DND-41 (cell line): ENCODE results near the gene NME1.

Experiments used
- ATAC-seq: fragments of 200-7000 bp; cut with Tn5 transposase; 3 replicates; pipeline ENCODE4 v1.9.1; 2021; ENCODE audit warnings: low read depth; ENCODE audit not compliant: insufficient read depth
- DNase-seq: peaks from one replicate; pipeline ENCODE4 v3.0.0-alpha.2; 2020
- H2AFZ ChIP-seq: 2 replicates; pipeline ENCODE4 v1.6.0; 2012; ENCODE audit warnings: low read depth, low read length
- H3K27ac ChIP-seq: 2 replicates; pipeline ENCODE4 v1.5.1; 2012; ENCODE audit warnings: low read length, inconsistent platforms
- H3K27me3 ChIP-seq: fragments of 200-600 bp; sonication (generic); 2 replicates; pipeline ENCODE4 v1.6.0; 2012; ENCODE audit warnings: low read length, mild to moderate bottlenecking, inconsistent platforms; ENCODE audit not compliant: insufficient read depth, poor library complexity
- H3K36me3 ChIP-seq: 2 replicates; pipeline ENCODE4 v1.5.1; 2012; ENCODE audit warnings: low read length, inconsistent platforms; ENCODE audit not compliant: insufficient read depth
- H3K4me1 ChIP-seq: 2 replicates; pipeline ENCODE4 v1.5.1; 2012; ENCODE audit warnings: mild to moderate bottlenecking, low read length; ENCODE audit not compliant: insufficient read depth
- H3K4me2 ChIP-seq: 2 replicates; pipeline ENCODE4 v1.6.0; 2012; ENCODE audit warnings: mild to moderate bottlenecking, moderate library complexity, low read length, inconsistent platforms; ENCODE audit not compliant: insufficient read depth
- H3K4me3 ChIP-seq, 2 experiments: fragments of 200-600 bp in 1 of 2; shearing (Covaris generic) in 1 of 2; 2 replicates each; pipeline ENCODE4 v1.5.1; 2012 to 2016; ENCODE audit warnings: inconsistent platforms in 2 of 2, low read length in 2 of 2, mild to moderate bottlenecking in 2 of 2, low read depth in 1 of 2, moderate library complexity in 1 of 2
- H3K79me2 ChIP-seq: 2 replicates; pipeline ENCODE4 v1.6.0; 2012; ENCODE audit warnings: low read length, inconsistent platforms; ENCODE audit not compliant: insufficient read depth
- H3K9ac ChIP-seq: 2 replicates; pipeline ENCODE4 v1.6.0; 2012; ENCODE audit warnings: low read depth, mild to moderate bottlenecking, inconsistent platforms, low read length, moderate library complexity
- H3K9me3 ChIP-seq: 2 replicates; pipeline ENCODE4 v1.5.1; 2012; ENCODE audit warnings: low read length, moderate library complexity, mild to moderate bottlenecking, inconsistent platforms; ENCODE audit not compliant: insufficient read depth, severe bottlenecking
- H4K20me1 ChIP-seq: 2 replicates; pipeline ENCODE4 v1.6.0; 2012; ENCODE audit warnings: low read length; ENCODE audit not compliant: insufficient read depth
- CTCF ChIP-seq: IDR thresholded peaks from 2 replicates; pipeline ENCODE4 v1.5.1; 2012; ENCODE audit warnings: borderline replicate concordance, low read length, moderate library complexity, mild to moderate bottlenecking; ENCODE audit not compliant: poor library complexity, severe bottlenecking; ENCODE audit errors: extremely low read depth
- EZH2 ChIP-seq: IDR thresholded peaks from 3 replicates; pipeline ENCODE4 v1.6.1; 2012; ENCODE audit warnings: borderline replicate concordance, low read depth, mild to moderate bottlenecking, moderate library complexity, low read length, inconsistent platforms; ENCODE audit not compliant: severe bottlenecking

The NME1 gene

GRCh38 chr17:51150932-51151331 lies 2.4 kb upstream of the NME1 start:
- Histone ChIP-seq H4K20me1 (no peaks in the 10 kb centered on the region; the same call in 1 of the 2 replicates), H3K4me3 (no peak overlapping the region), H3K9ac (no peak overlapping the region), H3K27ac (no peak overlapping the region), H3K27me3 (no peaks in the 10 kb centered on the region), H3K4me2 (no peak overlapping the region), H2AFZ (no peak overlapping the region), H3K4me1 (peaks cover 26% of the 10 kb centered on the region), H3K36me3 (peaks cover 6% of the 10 kb centered on the region; the same call in 1 of the 2 replicates), H3K79me2 (peaks cover 25% of the 10 kb centered on the region), H3K9me3 (no peaks in the 10 kb centered on the region)
- ATAC-seq (no peak), DNase-seq (no peak)
- TF ChIP-seq EZH2 (no peak), CTCF (no peak)

GRCh38 chr17:51152766-51153209 lies 571 bp upstream of the NME1 start:
- DNase-seq, result no peak

GRCh38 chr17:51154176-51154575 lies 817 bp downstream of the NME1 start:
- Histone ChIP-seq H3K4me1 (peaks cover 26% of the 10 kb centered on the region), H3K4me3 (peak overlapping the region; percentile 46 to 86), H3K9ac (peak overlapping the region; percentile 68), H3K27me3 (no peaks in the 10 kb centered on the region), H2AFZ (peak overlapping the region; percentile 92), H3K9me3 (no peaks in the 10 kb centered on the region), H4K20me1 (no peaks in the 10 kb centered on the region; the same call in 1 of the 2 replicates), H3K27ac (peak overlapping the region; percentile 74), H3K36me3 (peaks cover 36% of the 10 kb centered on the region), H3K79me2 (peaks cover 57% of the 10 kb centered on the region), H3K4me2 (peak overlapping the region; percentile 80)
- DNase-seq (no peak), ATAC-seq (no peak)
- TF ChIP-seq EZH2, result no peak
- no peak for TF ChIP-seq CTCF

More at GRCh38 chr17:51152766-51153209, 571 bp upstream of the NME1 start:
- peaks cover 26% of the 10 kb centered on the region for H3K4me1 ChIP-seq
- H3K27me3 ChIP-seq, result no peaks in the 10 kb centered on the region
- peak overlapping the region; percentile 75 for H3K4me2 ChIP-seq
- H3K36me3 ChIP-seq, result peaks cover 25% of the 10 kb centered on the region; the same call in 1 of the 2 replicates
- peak overlapping the region; percentile 16 to 86; a peak in 3 of 4 replicates for H3K4me3 ChIP-seq
- H3K27ac ChIP-seq, result peak overlapping the region; percentile 82
- H3K9me3 ChIP-seq, result no peaks in the 10 kb centered on the region
- H4K20me1 ChIP-seq, result no peaks in the 10 kb centered on the region; the same call in 1 of the 2 replicates
- TF ChIP-seq EZH2 (no peak), CTCF (no peak)
- ATAC-seq, result peak; percentile 1; the same call in 1 of the 3 replicates
- peaks cover 44% of the 10 kb centered on the region for H3K79me2 ChIP-seq
- peak overlapping the region; percentile 61 for H3K9ac ChIP-seq
- peak overlapping the region; percentile 94 for H2AFZ ChIP-seq

- Histone ChIP-seq H3K27ac (no peak overlapping the region), H3K79me2 (peaks cover 57% of the 10 kb centered on the region), H3K4me1 (peaks cover 26% of the 10 kb centered on the region), H3K9ac (no peak overlapping the region), H3K4me3 (peak overlapping the region in 1 of 2 experiments; percentile 86; a peak in 2 of 4 replicates), H2AFZ (no peak overlapping the region), H3K36me3 (peaks cover 47% of the 10 kb centered on the region), H3K27me3 (no peaks in the 10 kb centered on the region), H3K4me2 (peak overlapping the region; percentile 80), H3K9me3 (no peaks in the 10 kb centered on the region), H4K20me1 (peaks cover 4% of the 10 kb centered on the region; the same call in 1 of the 2 replicates)
- TF ChIP-seq EZH2 (no peak), CTCF (no peak)
- ATAC-seq (no peak), DNase-seq (no peak)
Measured at GRCh38 chr17:51155416-51155815, 2.1 kb downstream of the NME1 start.
